Measurements from ENCODE around the gene ATRIP.

ATRIP gene

DNA sequence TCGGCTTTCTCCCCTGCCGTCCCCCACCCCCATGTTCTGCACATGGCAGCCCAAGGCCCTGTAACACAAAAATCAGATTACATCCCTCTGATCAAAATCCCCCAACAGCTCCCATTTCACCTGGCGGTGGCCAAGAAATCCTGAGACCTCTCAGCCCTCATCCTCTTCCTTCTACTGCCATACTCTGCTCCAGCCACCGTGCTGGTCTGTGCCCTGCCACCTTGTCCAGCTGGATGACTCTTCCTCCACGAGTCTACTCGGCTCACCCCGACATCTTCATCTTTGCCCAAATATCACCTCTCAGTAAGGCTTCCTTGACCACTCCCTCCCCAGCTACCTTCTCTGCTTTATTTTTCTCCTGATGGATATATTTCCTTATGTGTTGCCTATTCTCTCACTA, 9.7 kb upstream of the ATRIP start:
- TF ChIP-seq, protein P1, sequence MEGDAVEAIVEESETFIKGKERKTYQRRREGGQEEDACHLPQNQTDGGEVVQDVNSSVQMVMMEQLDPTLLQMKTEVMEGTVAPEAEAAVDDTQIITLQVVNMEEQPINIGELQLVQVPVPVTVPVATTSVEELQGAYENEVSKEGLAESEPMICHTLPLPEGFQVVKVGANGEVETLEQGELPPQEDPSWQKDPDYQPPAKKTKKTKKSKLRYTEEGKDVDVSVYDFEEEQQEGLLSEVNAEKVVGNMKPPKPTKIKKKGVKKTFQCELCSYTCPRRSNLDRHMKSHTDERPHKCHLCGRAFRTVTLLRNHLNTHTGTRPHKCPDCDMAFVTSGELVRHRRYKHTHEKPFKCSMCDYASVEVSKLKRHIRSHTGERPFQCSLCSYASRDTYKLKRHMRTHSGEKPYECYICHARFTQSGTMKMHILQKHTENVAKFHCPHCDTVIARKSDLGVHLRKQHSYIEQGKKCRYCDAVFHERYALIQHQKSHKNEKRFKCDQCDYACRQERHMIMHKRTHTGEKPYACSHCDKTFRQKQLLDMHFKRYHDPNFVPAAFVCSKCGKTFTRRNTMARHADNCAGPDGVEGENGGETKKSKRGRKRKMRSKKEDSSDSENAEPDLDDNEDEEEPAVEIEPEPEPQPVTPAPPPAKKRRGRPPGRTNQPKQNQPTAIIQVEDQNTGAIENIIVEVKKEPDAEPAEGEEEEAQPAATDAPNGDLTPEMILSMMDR (IDR thresholded peaks at IDR 0.05; ENCODE audit: low read depth, low read length): no peak
- no peak for TF ChIP-seq EZH2phosphoT487 (IDR thresholded peaks at IDR 0.05; ENCODE audit: low read depth)
- H3K4me1 ChIP-seq (ENCODE audit: low read length): peaks cover 34% of the 10 kb centered on the region
- H3K4me3 ChIP-seq (ENCODE audit: low read length): no peak overlapping the region
- H3K4me2 ChIP-seq (ENCODE audit: low read length): no peak overlapping the region
- H3K36me3 ChIP-seq (replicated peaks; ENCODE audit: low read depth, low read length): peaks cover 24% of the 10 kb centered on the region
- H3K27me3 ChIP-seq (ENCODE audit: low read depth, low read length): no peaks in the 10 kb centered on the region
- no peak overlapping the region for H3K9ac ChIP-seq (ENCODE audit: low read length)
- no peak overlapping the region for H3K27ac ChIP-seq (ENCODE audit: low read length)
- H3K9me3 ChIP-seq (ENCODE audit: insufficient read depth, low read length): no peaks in the 10 kb centered on the region
- H2AFZ ChIP-seq (ENCODE audit: low read depth, low read length): no peak overlapping the region
- H4K20me1 ChIP-seq (ENCODE audit: insufficient read depth, low read length): peaks cover 4% of the 10 kb centered on the region; the same call in 1 of the 2 replicates
- H3K79me2 ChIP-seq (ENCODE audit: low read length): peaks cover 36% of the 10 kb centered on the region

DNA sequence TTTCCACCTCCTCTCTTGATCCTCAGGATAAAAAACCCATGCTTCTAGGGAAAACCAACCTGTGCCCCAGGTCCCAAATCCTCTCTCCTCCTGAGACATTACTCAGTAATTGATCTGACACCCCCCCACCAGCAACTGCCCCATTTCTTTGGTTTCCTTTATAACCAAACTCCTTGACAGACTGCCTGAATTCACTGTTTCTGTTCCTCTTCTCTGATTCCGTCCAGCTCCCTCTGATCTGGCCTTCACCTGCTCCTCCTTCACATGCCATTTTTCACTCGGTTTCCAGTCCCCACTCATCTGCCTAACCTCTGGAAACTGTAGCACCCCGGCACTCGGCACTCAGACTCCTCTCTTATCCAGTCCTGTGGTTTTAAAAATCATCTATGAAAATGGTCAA, 8.7 kb upstream of the ATRIP start:
- no peak overlapping the region for H2AFZ ChIP-seq (ENCODE audit: low read depth, low read length)
- no peak overlapping the region for H3K4me3 ChIP-seq (ENCODE audit: low read length)
- H3K4me2 ChIP-seq (ENCODE audit: low read length): peak overlapping the region; percentile 61; the same call in 1 of the 2 replicates
- peaks cover 23% of the 10 kb centered on the region for H3K36me3 ChIP-seq (replicated peaks; ENCODE audit: low read depth, low read length)
- no peaks in the 10 kb centered on the region for H3K27me3 ChIP-seq (ENCODE audit: low read depth, low read length)
- H3K4me1 ChIP-seq (ENCODE audit: low read length): peaks cover 30% of the 10 kb centered on the region
- peaks cover 44% of the 10 kb centered on the region for H3K79me2 ChIP-seq (ENCODE audit: low read length)
- H4K20me1 ChIP-seq (ENCODE audit: insufficient read depth, low read length): peaks cover 4% of the 10 kb centered on the region; the same call in 1 of the 2 replicates
- no peak overlapping the region for H3K27ac ChIP-seq (ENCODE audit: low read length)
- no peak overlapping the region for H3K9ac ChIP-seq (ENCODE audit: low read length)
- H3K9me3 ChIP-seq (ENCODE audit: insufficient read depth, low read length): no peaks in the 10 kb centered on the region
- TF ChIP-seq, protein P1 (IDR thresholded peaks at IDR 0.05; ENCODE audit: low read depth, low read length): no peak
- TF ChIP-seq EZH2phosphoT487 (IDR thresholded peaks at IDR 0.05; ENCODE audit: low read depth): no peak

DNA sequence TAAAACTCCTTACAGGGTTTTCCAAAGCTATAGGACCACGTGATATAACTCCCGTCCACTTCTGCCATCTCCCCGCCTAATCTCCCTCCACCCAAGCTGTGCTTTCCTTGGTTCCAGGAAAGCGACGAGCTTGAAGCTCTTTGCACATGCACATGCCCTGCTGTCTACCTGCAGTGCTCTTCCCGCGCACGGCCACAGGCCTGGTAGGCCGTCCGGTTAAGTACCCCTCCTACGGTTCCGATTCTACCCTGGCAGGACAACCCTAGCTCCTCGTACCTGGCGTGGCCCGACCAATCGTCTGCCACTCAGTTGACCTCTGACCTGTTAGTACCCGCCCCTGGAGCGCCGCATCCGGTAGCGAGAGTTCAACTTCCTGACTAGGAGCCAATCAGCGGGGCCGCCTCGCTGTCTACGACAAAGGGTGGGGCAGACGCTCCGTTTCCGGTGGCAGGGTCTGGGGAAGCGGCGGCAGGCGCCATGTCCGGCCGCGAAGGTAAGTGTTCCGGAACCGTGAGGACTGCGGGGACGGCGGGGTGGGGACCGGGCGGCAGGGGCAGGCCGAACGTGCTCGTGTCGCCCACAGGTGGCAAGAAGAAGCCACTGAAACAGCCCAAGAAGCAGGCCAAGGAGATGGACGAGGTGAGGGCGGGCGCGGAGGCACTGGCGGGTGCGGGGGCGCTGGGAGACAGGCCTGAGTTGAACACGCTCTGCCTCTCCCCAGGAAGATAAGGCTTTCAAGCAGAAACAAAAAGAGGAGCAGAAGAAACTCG, 6.5 kb upstream of the ATRIP start, which contains the start of the genes CCDC51 and TMA7:
TSS of gene CCDC51 (minus strand) at position 300 of the 770 bp plus-strand sequence. CDS start 4,991 bp downstream, outside the sequence.
TSS of gene TMA7 (plus strand) at position 438 of the 770 bp plus-strand sequence. CDS start at position 478, 40 bp downstream.
- Histone ChIP-seq H3K9me3 (ENCODE audit: insufficient read depth, low read length) (no peaks in the 10 kb centered on the region), H3K79me2 (ENCODE audit: low read length) (peaks cover 49% of the 10 kb centered on the region), H2AFZ (ENCODE audit: low read depth, low read length) (peak within 1 kb of the TSS; percentile 66), H3K4me1 (ENCODE audit: low read length) (peaks cover 30% of the 10 kb centered on the region), H3K36me3 (replicated peaks; ENCODE audit: low read depth, low read length) (peaks cover 17% of the 10 kb centered on the region), H4K20me1 (ENCODE audit: insufficient read depth, low read length) (peaks cover 4% of the 10 kb centered on the region; the same call in 1 of the 2 replicates), H3K9ac (ENCODE audit: low read length) (peak within 1 kb of the TSS; percentile 91), H3K27ac (ENCODE audit: low read length) (peak within 1 kb of the TSS; percentile 61), H3K4me3 (ENCODE audit: low read length) (peak within 1 kb of the TSS; percentile 91), H3K27me3 (ENCODE audit: low read depth, low read length) (no peaks in the 10 kb centered on the region), H3K4me2 (ENCODE audit: low read length) (peak within 1 kb of the TSS; percentile 70)
- TF ChIP-seq, protein P1 (IDR thresholded peaks at IDR 0.05; ENCODE audit: low read depth, low read length): no peak
- TF ChIP-seq EZH2phosphoT487 (IDR thresholded peaks at IDR 0.05; ENCODE audit: low read depth): no peak

DNA sequence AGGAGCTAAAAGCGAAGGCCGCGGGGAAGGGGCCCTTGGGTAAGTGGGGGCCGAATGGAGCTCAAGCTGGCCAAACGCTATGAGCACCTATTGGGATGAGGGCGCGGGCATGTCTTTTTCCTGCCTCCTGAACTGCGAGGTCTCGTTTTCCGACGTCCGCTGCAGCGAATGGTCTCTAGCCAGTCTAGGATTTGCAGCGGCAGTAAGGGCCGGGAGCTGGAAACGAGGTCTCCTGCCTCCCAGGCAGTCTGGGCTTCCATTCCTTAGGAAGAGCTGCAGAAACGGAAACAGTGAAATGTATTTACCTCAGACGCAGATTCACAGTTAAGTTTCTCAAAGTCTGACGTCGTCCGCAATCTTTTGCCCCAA, 6.0 kb upstream of the ATRIP start:
- H3K79me2 ChIP-seq (ENCODE audit: low read length): peaks cover 53% of the 10 kb centered on the region
- peaks cover 4% of the 10 kb centered on the region; the same call in 1 of the 2 replicates for H4K20me1 ChIP-seq (ENCODE audit: insufficient read depth, low read length)
- peak overlapping the region; percentile 91 for H3K4me3 ChIP-seq (ENCODE audit: low read length)
- TF ChIP-seq EZH2phosphoT487 (IDR thresholded peaks at IDR 0.05; ENCODE audit: low read depth): no peak
- TF ChIP-seq, protein P1 (IDR thresholded peaks at IDR 0.05; ENCODE audit: low read depth, low read length): no peak
- H3K9ac ChIP-seq (ENCODE audit: low read length): peak overlapping the region; percentile 91
- H3K36me3 ChIP-seq (replicated peaks; ENCODE audit: low read depth, low read length): peaks cover 17% of the 10 kb centered on the region
- H3K27ac ChIP-seq (ENCODE audit: low read length): peak overlapping the region; percentile 61
- no peak overlapping the region for H2AFZ ChIP-seq (ENCODE audit: low read depth, low read length)
- peak overlapping the region; percentile 70 for H3K4me2 ChIP-seq (ENCODE audit: low read length)
- H3K4me1 ChIP-seq (ENCODE audit: low read length): peaks cover 33% of the 10 kb centered on the region
- H3K9me3 ChIP-seq (ENCODE audit: insufficient read depth, low read length): no peaks in the 10 kb centered on the region
- no peaks in the 10 kb centered on the region for H3K27me3 ChIP-seq (ENCODE audit: low read depth, low read length)

Data from OCI-LY3 (cell line).